ENCODE data around the gene PTPRE. TPM values are rescaled to one million over a fixed set of nuclear protein-coding genes. Genes with fewer than 3 reads are reported as not detected.

The PTPRE gene
- total and polyA plus RNA-seq, 2 of the 4 experiments (the other 2 are of a cell fraction), result 0.34 to 0.54 TPM

- no peak overlapping the region for H2AFZ ChIP-seq (replicated peaks; ENCODE audit: low read length, poor library complexity)
- H3K4me2 ChIP-seq (ENCODE audit: low read depth, low read length), result no peak overlapping the region
- no peak overlapping the region for H4K5ac ChIP-seq (ENCODE audit: low read depth, low read length)
- H4K8ac ChIP-seq (ENCODE audit: low read depth in 2 of 2, low read length in 2 of 2), result no peak overlapping the region
- ChIA-PET POLR2A (ENCODE audit: unreplicated experiment) (no interaction called here), CTCF (no interaction called here)
- no peak overlapping the region for H2AK9ac ChIP-seq (replicated peaks; ENCODE audit: low read depth, low read length, poor library complexity)
- no TSS peak for BruUV-seq (replicated peaks)
- H3K56ac ChIP-seq (ENCODE audit: extremely low read depth, insufficient read depth, low read length), result no peak overlapping the region
- no peak overlapping the region for H3K4me3 ChIP-seq (ENCODE audit: insufficient read depth, low read depth, low read length)
- H4K91ac ChIP-seq (ENCODE audit: insufficient read depth, low read depth, low read length), result no peak overlapping the region
- no peak for ATAC-seq (ENCODE audit: low read depth)
- no peaks in the 10 kb centered on the region for H3K79me1 ChIP-seq (ENCODE audit: low read depth in 1 of 2, low read length in 2 of 2)
- no peaks in the 10 kb centered on the region for H3K27me3 ChIP-seq (ENCODE audit: control insufficient read depth, insufficient read depth, low read length)
- DNase-seq, result no peak
- no peak overlapping the region for H2BK120ac ChIP-seq (ENCODE audit: low read depth, low read length)
- no peak overlapping the region for H2BK15ac ChIP-seq (ENCODE audit: low read depth, low read length)
- no peak overlapping the region for H2BK5ac ChIP-seq (ENCODE audit: low read depth, low read length, poor library complexity, severe bottlenecking)
- no peak for TF ChIP-seq MAZ (IDR thresholded peaks at IDR 0.05; ENCODE audit: borderline replicate concordance, low read depth, low read length)
- no peak for TF ChIP-seq CHD1 (IDR thresholded peaks at IDR 0.05; ENCODE audit: low read depth, low read length)
- TF ChIP-seq ELK1 (IDR thresholded peaks at IDR 0.05; ENCODE audit: borderline replicate concordance, low read depth, low read length), result no peak
- TF ChIP-seq CTCF (conservative IDR thresholded peaks at IDR 0.05; ENCODE audit: low read depth, low read length), result no peak
- TF ChIP-seq FOS (IDR thresholded peaks at IDR 0.05; ENCODE audit: low read depth, low read length), result no peak
- TF ChIP-seq NFE2L2 (IDR thresholded peaks at IDR 0.05; ENCODE audit: low read depth, low read length), result no peak
- no peak for TF ChIP-seq RAD21 (IDR thresholded peaks at IDR 0.05; ENCODE audit: low read length)
- TF ChIP-seq RCOR1 (IDR thresholded peaks at IDR 0.05; ENCODE audit: insufficient replicate concordance, low read length), result no peak
- no peak for TF ChIP-seq SMC3 (IDR thresholded peaks at IDR 0.05; ENCODE audit: low read depth, low read length)
- no peak for TF ChIP-seq RFX5 (IDR thresholded peaks at IDR 0.05; ENCODE audit: low read depth, low read length)
- no peak for TF ChIP-seq POLR2A (IDR thresholded peaks at IDR 0.05; ENCODE audit: low read depth, low read length)
- TF ChIP-seq CEBPB (IDR thresholded peaks at IDR 0.05; ENCODE audit: low read depth, low read length), result no peak
- TF ChIP-seq USF2 (IDR thresholded peaks at IDR 0.05; ENCODE audit: low read depth, low read length), result no peak
- no CpG with 5 or more reads among the region's 3 CpGs for WGBS, 2 experiments (ENCODE audit: extremely low coverage in 2 of 2, insufficient read length in 1 of 2)
- no peak overlapping the region for H3K14ac ChIP-seq (replicated peaks; ENCODE audit: low read depth, low read length)
- no peaks in the 10 kb centered on the region for H3K9me1 ChIP-seq (ENCODE audit: insufficient read depth, low read length)
- no peak overlapping the region for H2BK20ac ChIP-seq (ENCODE audit: low read depth, low read length)
- dilution Hi-C loops (cut with HindIII; ENCODE audit: low sequenced_read_pairs, unreplicated experiment), result no loop called here
- in situ Hi-C loops (cut with MboI; ENCODE audit: low sequenced_read_pairs), result no loop called here
- H4K20me1 ChIP-seq (ENCODE audit: insufficient read depth, low read length), result no peaks in the 10 kb centered on the region
- H2AK5ac ChIP-seq (ENCODE audit: low read depth, low read length), result no peak overlapping the region
- no peak overlapping the region for H3K18ac ChIP-seq (ENCODE audit: low read depth, low read length)
- no peak overlapping the region for H3K4ac ChIP-seq (ENCODE audit: low read depth, low read length)
- no peak overlapping the region for H3K23ac ChIP-seq (ENCODE audit: low read depth, low read length)
- no peaks in the 10 kb centered on the region for H3K4me1 ChIP-seq (ENCODE audit: control insufficient read depth, insufficient read depth, low read length)
- no peaks in the 10 kb centered on the region for H3K9me3 ChIP-seq (ENCODE audit: control insufficient read depth, insufficient read depth, low read length)
- no peak overlapping the region for H3K27ac ChIP-seq (ENCODE audit: insufficient read depth, low read length)
- H3K36me3 ChIP-seq (ENCODE audit: control insufficient read depth, insufficient read depth, low read length), result no peaks in the 10 kb centered on the region
- intact Hi-C loops (cut with micrococcal nuclease), result no loop called here
- H3K9ac ChIP-seq (ENCODE audit: low read depth, low read length), result no peak overlapping the region
These were observed 16.0 kb upstream of the PTPRE start for GRCh38 chr10:127890832-127891334.
